Right atrium auricular region (tissue), 2 donors: ENCODE measurements around the gene CHADL. TPM values are rescaled to one million over a fixed set of nuclear protein-coding genes. Genes with fewer than 3 reads are reported as not detected.

Source experiments
- DNase-seq: peaks from one replicate; pipeline ENCODE4 v3.0.0-alpha.2; 2019; ENCODE audit warnings: low spot score
- H3K27ac ChIP-seq, 2 donors: fragments of 200-600 bp; sonication (generic); 1 replicate in 1 of 2; 2 replicates in 1 of 2; pipeline ENCODE4 v1.5.1; 2016 to 2019
- H3K27me3 ChIP-seq, 2 donors: fragments of 200-600 bp; sonication (generic); one replicate each; pipeline versions ENCODE4 v1.5.1 to v1.6.0; 2017 to 2019
- H3K36me3 ChIP-seq: fragments of 200-600 bp; sonication (generic); one replicate; pipeline ENCODE4 v1.5.1; 2016
- H3K4me1 ChIP-seq, 2 donors: fragments of 200-600 bp; sonication (generic); one replicate each; pipeline versions ENCODE4 v1.5.1 to v1.6.0; 2017 to 2019
- H3K4me3 ChIP-seq, 2 donors: fragments of 200-600 bp; sonication (generic); 1 replicate in 1 of 2; 2 replicates in 1 of 2; pipeline ENCODE4 v1.5.1; 2017 to 2019; ENCODE audit warnings: mild to moderate bottlenecking in 1 of 2, moderate library complexity in 1 of 2
- H3K9me3 ChIP-seq, 2 donors: fragments of 200-600 bp; sonication (generic); one replicate each; pipeline ENCODE4 v1.5.1; 2019
- total RNA-seq, 2 donors: library from RNA; depleted of rRNA; stranded (reverse); fragments of >200 nt; gene quantifications; one replicate each; pipeline ENCODE4 v1.1.0, GENCODE V29; 2016
- TF ChIP-seq, protein P1 (sequence below), 2 donors: fragments of 200-600 bp; sonication (generic); IDR thresholded peaks; one replicate each; pipeline ENCODE4 v1.5.1; 2019; ENCODE audit warnings: antibody characterized with exemption in 2 of 2

Gene CHADL
- total RNA-seq, 2 donors from 2014 or later: 8.3 to 16.1 TPM

GRCh38 chr22:41226723-41227655 lies 13.7 kb downstream of the CHADL start:
- H3K9me3 ChIP-seq: no peaks in the 10 kb centered on the region
- peaks cover 0 to 26% of the 10 kb centered on the region in 2 donors for H3K4me1 ChIP-seq
- H3K4me3 ChIP-seq: no peak overlapping the region
- TF ChIP-seq, protein P1, sequence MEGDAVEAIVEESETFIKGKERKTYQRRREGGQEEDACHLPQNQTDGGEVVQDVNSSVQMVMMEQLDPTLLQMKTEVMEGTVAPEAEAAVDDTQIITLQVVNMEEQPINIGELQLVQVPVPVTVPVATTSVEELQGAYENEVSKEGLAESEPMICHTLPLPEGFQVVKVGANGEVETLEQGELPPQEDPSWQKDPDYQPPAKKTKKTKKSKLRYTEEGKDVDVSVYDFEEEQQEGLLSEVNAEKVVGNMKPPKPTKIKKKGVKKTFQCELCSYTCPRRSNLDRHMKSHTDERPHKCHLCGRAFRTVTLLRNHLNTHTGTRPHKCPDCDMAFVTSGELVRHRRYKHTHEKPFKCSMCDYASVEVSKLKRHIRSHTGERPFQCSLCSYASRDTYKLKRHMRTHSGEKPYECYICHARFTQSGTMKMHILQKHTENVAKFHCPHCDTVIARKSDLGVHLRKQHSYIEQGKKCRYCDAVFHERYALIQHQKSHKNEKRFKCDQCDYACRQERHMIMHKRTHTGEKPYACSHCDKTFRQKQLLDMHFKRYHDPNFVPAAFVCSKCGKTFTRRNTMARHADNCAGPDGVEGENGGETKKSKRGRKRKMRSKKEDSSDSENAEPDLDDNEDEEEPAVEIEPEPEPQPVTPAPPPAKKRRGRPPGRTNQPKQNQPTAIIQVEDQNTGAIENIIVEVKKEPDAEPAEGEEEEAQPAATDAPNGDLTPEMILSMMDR (IDR thresholded peaks at IDR 0.05): no peak
- no peak for DNase-seq
- H3K36me3 ChIP-seq: peaks cover 62% of the 10 kb centered on the region
- H3K27ac ChIP-seq: no peak overlapping the region
- H3K27me3 ChIP-seq: no peaks in the 10 kb centered on the region

- no peaks in the 10 kb centered on the region for H3K4me1 ChIP-seq
- no peak overlapping the region for H3K27ac ChIP-seq
- DNase-seq: no peak
- H3K27me3 ChIP-seq: no peaks in the 10 kb centered on the region
- peaks cover 93% of the 10 kb centered on the region for H3K36me3 ChIP-seq
- TF ChIP-seq, protein P1 (IDR thresholded peaks at IDR 0.05): no peak
- no peak overlapping the region for H3K4me3 ChIP-seq
- no peaks in the 10 kb centered on the region for H3K9me3 ChIP-seq
Measured at GRCh38 chr22:41223535-41223934, 17.2 kb downstream of the CHADL start.

- Histone ChIP-seq H3K4me3 (no peak overlapping the region), H3K27me3 (no peaks in the 10 kb centered on the region), H3K36me3 (peaks cover 89% of the 10 kb centered on the region), H3K4me1 (peaks cover 0 to 5% of the 10 kb centered on the region in 2 donors), H3K27ac (no peak overlapping the region), H3K9me3 (no peaks in the 10 kb centered on the region)
- TF ChIP-seq, protein P1 (IDR thresholded peaks at IDR 0.05): no peak
- no peak for DNase-seq
Measured at GRCh38 chr22:41222846-41223507, 17.8 kb downstream of the CHADL start.

GRCh38 chr22:41217553-41218157 lies 23.1 kb downstream of the CHADL start:
- Histone ChIP-seq H3K27me3 (no peaks in the 10 kb centered on the region), H3K27ac (peak overlapping the region; percentile 59 to 73), H3K9me3 (no peaks in the 10 kb centered on the region), H3K4me1 (peaks cover 0 to 28% of the 10 kb centered on the region in 2 donors), H3K4me3 (peak overlapping the region in 1 of 2 donors; percentile 10), H3K36me3 (peaks cover 57% of the 10 kb centered on the region)
- TF ChIP-seq, protein P1 (IDR thresholded peaks at IDR 0.05): no peak
- peak; percentile 84 for DNase-seq

DNA sequence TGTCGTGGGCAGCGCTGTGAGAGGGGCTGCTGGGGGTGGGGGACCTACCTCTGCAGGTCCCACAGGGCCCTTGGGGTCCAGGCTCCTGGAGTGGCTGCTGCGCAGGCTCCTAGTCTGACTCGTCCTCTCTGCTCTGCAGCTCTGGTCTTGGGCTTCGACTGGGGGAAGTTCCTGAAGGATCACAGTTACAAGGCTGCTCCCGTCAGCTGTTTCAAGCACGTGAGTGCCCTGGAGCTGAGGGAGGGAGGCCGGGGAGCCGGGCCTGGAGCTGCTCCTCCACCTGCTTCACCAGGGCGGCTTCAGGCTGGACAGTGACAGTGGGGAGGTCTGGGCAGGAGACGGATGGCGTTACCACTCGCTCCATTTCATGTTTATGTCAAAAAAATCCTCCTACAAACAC lies 23.7 kb downstream of the CHADL start:
- Histone ChIP-seq H3K4me3 (peak overlapping the region in 1 of 2 donors; percentile 10), H3K36me3 (peaks cover 50% of the 10 kb centered on the region), H3K9me3 (no peaks in the 10 kb centered on the region), H3K27me3 (no peaks in the 10 kb centered on the region), H3K27ac (peak overlapping the region; percentile 59 to 73), H3K4me1 (peaks cover 0 to 28% of the 10 kb centered on the region in 2 donors)
- TF ChIP-seq, protein P1 (IDR thresholded peaks at IDR 0.05): no peak
- DNase-seq: no peak
